GM23338 (cell line): Measurements from ENCODE around the gene AGR3. TPM values are rescaled to one million over a fixed set of nuclear protein-coding genes. Genes with fewer than 3 reads are reported as not detected.
A peak's percentile ranks its signal among the peaks of the same experiment; 100 is the strongest.

ENCODE experiments used
- ATAC-seq: fragments of 200-7000 bp; cut with Tn5 transposase; 3 replicates; pipeline ENCODE4 v1.9.1; 2020
- DNase-seq: peaks from one replicate; pipeline ENCODE4 v3.0.0-alpha.2; 2015; ENCODE audit warnings: low spot score
- H2AFZ ChIP-seq: fragments of 200-600 bp; sonication (generic); 2 replicates; pipeline ENCODE4 v1.8.0; 2016; ENCODE audit warnings: antibody characterized with exemption, mild to moderate bottlenecking, moderate library complexity
- H3F3A ChIP-seq: fragments of 200-600 bp; sonication (generic); replicated peaks from 2 replicates; pipeline ENCODE4 v1.8.0; 2017; ENCODE audit warnings: antibody characterized with exemption, mixed run types, low read depth
- H3K27ac ChIP-seq: fragments of 200-600 bp; sonication (generic); 2 replicates; pipeline ENCODE4 v1.6.1; 2016; ENCODE audit warnings: low read depth
- H3K27me3 ChIP-seq: fragments of 200-600 bp; sonication (generic); 2 replicates; pipeline ENCODE4 v1.8.0; 2016; ENCODE audit warnings: mild to moderate bottlenecking, mixed run types, moderate library complexity; ENCODE audit not compliant: insufficient read depth
- H3K36me3 ChIP-seq: fragments of 200-600 bp; sonication (generic); 2 replicates; pipeline ENCODE4 v1.8.0; 2016; ENCODE audit warnings: mild to moderate bottlenecking; ENCODE audit not compliant: insufficient read depth
- H3K4me1 ChIP-seq: fragments of 200-600 bp; sonication (generic); 2 replicates; pipeline ENCODE4 v1.8.0; 2016; ENCODE audit warnings: mild to moderate bottlenecking, moderate library complexity; ENCODE audit not compliant: insufficient read depth
- H3K4me2 ChIP-seq: fragments of 200-600 bp; sonication (generic); 2 replicates; pipeline ENCODE4 v1.7.1; 2017; ENCODE audit warnings: mixed run types
- H3K4me3 ChIP-seq: fragments of 200-600 bp; sonication (generic); 2 replicates; pipeline ENCODE4 v1.6.1; 2016; ENCODE audit warnings: mixed run types
- H3K79me2 ChIP-seq: fragments of 200-600 bp; sonication (generic); replicated peaks from 2 replicates; pipeline ENCODE4 v1.8.0; 2017; ENCODE audit warnings: mild to moderate bottlenecking; ENCODE audit not compliant: insufficient read depth
- H3K9me2 ChIP-seq: fragments of 200-600 bp; sonication (generic); 2 replicates; pipeline ENCODE4 v1.8.0; 2017; ENCODE audit not compliant: insufficient read depth
- H4K20me1 ChIP-seq: fragments of 200-600 bp; sonication (generic); replicated peaks from 2 replicates; pipeline ENCODE4 v1.8.0; 2017; ENCODE audit warnings: mild to moderate bottlenecking; ENCODE audit not compliant: insufficient read depth
- H3K27ac Mint-ChIP-seq: 2 replicates; pipeline ENCODE4 v1.8.0; 2020; ENCODE audit warnings: inconsistent platforms, mild to moderate bottlenecking, moderate library complexity, mixed read lengths
- H3K27me3 Mint-ChIP-seq: 3 replicates; pipeline ENCODE4 v1.8.0; 2022; ENCODE audit warnings: low read depth, mild to moderate bottlenecking, moderate library complexity, mixed read lengths, inconsistent platforms; ENCODE audit not compliant: insufficient read depth, poor library complexity
- H3K36me3 Mint-ChIP-seq: 3 replicates; pipeline ENCODE4 v1.8.0; 2021; ENCODE audit warnings: low read depth, mild to moderate bottlenecking, inconsistent platforms, moderate library complexity, mixed read lengths
- H3K4me1 Mint-ChIP-seq: 3 replicates; pipeline ENCODE4 v1.8.0; 2020; ENCODE audit warnings: mild to moderate bottlenecking, inconsistent platforms, mixed read lengths
- H3K4me3 Mint-ChIP-seq: 3 replicates; pipeline ENCODE4 v1.8.0; 2021; ENCODE audit warnings: moderate library complexity, mild to moderate bottlenecking, inconsistent platforms, mixed read lengths
- H3K9me3 Mint-ChIP-seq: 3 replicates; pipeline ENCODE4 v1.8.0; 2020; ENCODE audit warnings: moderate library complexity, mild to moderate bottlenecking, inconsistent platforms, mixed read lengths
- EZH2 ChIP-seq: fragments of 200-600 bp; sonication (generic); IDR thresholded peaks from one replicate; pipeline ENCODE4 v1.8.0; 2017; ENCODE audit warnings: antibody characterized with exemption, mild to moderate bottlenecking, low read depth; ENCODE audit not compliant: unreplicated experiment
- EZH2phosphoT487 ChIP-seq: fragments of 200-600 bp; sonication (generic); IDR thresholded peaks from one replicate; pipeline ENCODE4 v1.8.1; 2018; ENCODE audit warnings: antibody characterized with exemption; ENCODE audit not compliant: unreplicated experiment
- JUNB ChIP-seq: IDR thresholded peaks from one replicate; pipeline ENCODE4 v1.6.1; 2016; ENCODE audit warnings: antibody characterized with exemption; ENCODE audit not compliant: unreplicated experiment
- NANOG ChIP-seq: IDR thresholded peaks from 2 replicates; pipeline ENCODE4 v1.6.1; 2016; ENCODE audit warnings: antibody characterized with exemption, borderline replicate concordance
- POLR2AphosphoS5 ChIP-seq: IDR thresholded peaks from 2 replicates; pipeline ENCODE4 v1.6.1; 2016; ENCODE audit warnings: antibody characterized with exemption, low read depth
- STAT1 ChIP-seq: IDR thresholded peaks from one replicate; pipeline ENCODE4 v1.6.1; 2016; ENCODE audit warnings: antibody characterized with exemption; ENCODE audit not compliant: unreplicated experiment
- ZNF331 ChIP-seq: fragments of 250-450 bp; sonication (Bioruptor Pico); IDR thresholded peaks from 2 replicates; pipeline ENCODE4 v1.5.0; 2020; ENCODE audit warnings: low read depth, mild to moderate bottlenecking, moderate library complexity
- polyA plus RNA-seq: library from polyadenylated mRNA; unstranded; fragments of >200 nt; fragmentation: Nextera tagmentation; extraction: Ambion mirVana; gene quantifications from 2 replicates; pipeline ENCODE4 v1.2.1, GENCODE V29; 2016
- total RNA-seq: library from RNA; depleted of rRNA; stranded (reverse); fragments of >200 nt; shearing (Covaris generic); gene quantifications from 2 replicates; pipeline ENCODE4 v1.2.3, GENCODE V29; 2014
- TF ChIP-seq, protein P1 (sequence below): fragments of 250-450 bp; sonication (Bioruptor Pico); IDR thresholded peaks from 2 replicates; pipeline ENCODE4 v1.5.0; 2020; ENCODE audit warnings: mild to moderate bottlenecking, moderate library complexity
- TF ChIP-seq, protein P2 (sequence below): IDR thresholded peaks from 2 replicates; pipeline ENCODE4 v1.6.1; 2016; ENCODE audit warnings: antibody characterized with exemption
- TF ChIP-seq, protein P3 (sequence below), 2 experiments: fragments of 200-600 bp in 1 of 2; sonication (generic) in 1 of 2; conservative IDR thresholded peaks; 2 replicates each; pipeline versions ENCODE4 v1.5.1 to v1.6.1; 2016 to 2017; ENCODE audit warnings: antibody characterized with exemption in 2 of 2, low read depth in 2 of 2, mild to moderate bottlenecking in 2 of 2, moderate library complexity in 1 of 2
- TF ChIP-seq, protein P4 (sequence below): IDR thresholded peaks from one replicate; pipeline ENCODE4 v1.6.1; 2018; ENCODE audit warnings: antibody characterized with exemption; ENCODE audit not compliant: unreplicated experiment

AGR3 gene
- total and polyA plus RNA-seq, 2 experiments from 2014 or later, result not detected

DNA sequence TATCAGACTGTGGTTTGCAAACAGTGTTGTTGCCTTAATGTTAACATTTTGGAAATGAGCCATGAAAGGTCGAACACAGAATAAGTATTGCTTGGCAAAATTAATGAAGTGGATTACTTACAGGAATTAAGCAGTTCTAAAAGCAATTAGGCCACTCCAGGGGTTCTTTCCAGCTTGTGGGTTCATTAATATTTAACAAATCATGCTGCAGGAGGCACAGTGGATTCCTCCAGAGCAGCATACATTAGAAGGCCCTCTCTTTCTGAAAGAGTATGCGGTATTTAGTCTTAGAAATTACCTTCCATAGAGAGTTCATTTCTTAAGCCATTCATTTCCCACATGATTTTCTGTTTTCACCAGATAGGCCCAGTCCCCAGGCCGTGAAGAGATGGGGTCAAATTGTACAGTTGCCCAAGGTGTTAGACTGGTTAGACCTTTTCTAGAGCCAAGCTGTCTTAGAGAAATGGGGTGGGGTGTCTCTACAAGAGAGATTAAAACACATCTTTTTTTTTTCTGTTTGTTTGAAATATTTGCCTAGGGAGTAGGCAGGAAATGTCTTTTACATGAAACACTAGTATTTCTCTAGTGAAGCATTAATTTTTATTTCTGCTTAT, 40.0 kb upstream of the AGR3 start:
- Histone ChIP-seq H3K4me3 (no peak overlapping the region), H3K27me3 (no peaks in the 10 kb centered on the region), H2AFZ (peak overlapping the region; percentile 13; the same call in 1 of the 2 replicates), H3K9me2 (no peaks in the 10 kb centered on the region), H3K79me2 (no peaks in the 10 kb centered on the region), H3K36me3 (no peaks in the 10 kb centered on the region), H4K20me1 (no peaks in the 10 kb centered on the region), H3K27ac (no peak overlapping the region), H3K4me1 (peaks cover 5% of the 10 kb centered on the region; the same call in 1 of the 2 replicates), H3K4me2 (no peak overlapping the region), H3F3A (no peaks in the 10 kb centered on the region)
- Mint-ChIP-seq H3K4me3 (no peak overlapping the region), H3K36me3 (no peaks in the 10 kb centered on the region), H3K27me3 (peaks cover 2% of the 10 kb centered on the region), H3K9me3 (peaks cover 2% of the 10 kb centered on the region; the same call in 1 of the 3 replicates), H3K4me1 (peaks cover 11% of the 10 kb centered on the region; the same call in 2 of the 3 replicates), H3K27ac (no peak overlapping the region)
- ATAC-seq (no peak), DNase-seq (no peak)
- TF ChIP-seq, protein P1, sequence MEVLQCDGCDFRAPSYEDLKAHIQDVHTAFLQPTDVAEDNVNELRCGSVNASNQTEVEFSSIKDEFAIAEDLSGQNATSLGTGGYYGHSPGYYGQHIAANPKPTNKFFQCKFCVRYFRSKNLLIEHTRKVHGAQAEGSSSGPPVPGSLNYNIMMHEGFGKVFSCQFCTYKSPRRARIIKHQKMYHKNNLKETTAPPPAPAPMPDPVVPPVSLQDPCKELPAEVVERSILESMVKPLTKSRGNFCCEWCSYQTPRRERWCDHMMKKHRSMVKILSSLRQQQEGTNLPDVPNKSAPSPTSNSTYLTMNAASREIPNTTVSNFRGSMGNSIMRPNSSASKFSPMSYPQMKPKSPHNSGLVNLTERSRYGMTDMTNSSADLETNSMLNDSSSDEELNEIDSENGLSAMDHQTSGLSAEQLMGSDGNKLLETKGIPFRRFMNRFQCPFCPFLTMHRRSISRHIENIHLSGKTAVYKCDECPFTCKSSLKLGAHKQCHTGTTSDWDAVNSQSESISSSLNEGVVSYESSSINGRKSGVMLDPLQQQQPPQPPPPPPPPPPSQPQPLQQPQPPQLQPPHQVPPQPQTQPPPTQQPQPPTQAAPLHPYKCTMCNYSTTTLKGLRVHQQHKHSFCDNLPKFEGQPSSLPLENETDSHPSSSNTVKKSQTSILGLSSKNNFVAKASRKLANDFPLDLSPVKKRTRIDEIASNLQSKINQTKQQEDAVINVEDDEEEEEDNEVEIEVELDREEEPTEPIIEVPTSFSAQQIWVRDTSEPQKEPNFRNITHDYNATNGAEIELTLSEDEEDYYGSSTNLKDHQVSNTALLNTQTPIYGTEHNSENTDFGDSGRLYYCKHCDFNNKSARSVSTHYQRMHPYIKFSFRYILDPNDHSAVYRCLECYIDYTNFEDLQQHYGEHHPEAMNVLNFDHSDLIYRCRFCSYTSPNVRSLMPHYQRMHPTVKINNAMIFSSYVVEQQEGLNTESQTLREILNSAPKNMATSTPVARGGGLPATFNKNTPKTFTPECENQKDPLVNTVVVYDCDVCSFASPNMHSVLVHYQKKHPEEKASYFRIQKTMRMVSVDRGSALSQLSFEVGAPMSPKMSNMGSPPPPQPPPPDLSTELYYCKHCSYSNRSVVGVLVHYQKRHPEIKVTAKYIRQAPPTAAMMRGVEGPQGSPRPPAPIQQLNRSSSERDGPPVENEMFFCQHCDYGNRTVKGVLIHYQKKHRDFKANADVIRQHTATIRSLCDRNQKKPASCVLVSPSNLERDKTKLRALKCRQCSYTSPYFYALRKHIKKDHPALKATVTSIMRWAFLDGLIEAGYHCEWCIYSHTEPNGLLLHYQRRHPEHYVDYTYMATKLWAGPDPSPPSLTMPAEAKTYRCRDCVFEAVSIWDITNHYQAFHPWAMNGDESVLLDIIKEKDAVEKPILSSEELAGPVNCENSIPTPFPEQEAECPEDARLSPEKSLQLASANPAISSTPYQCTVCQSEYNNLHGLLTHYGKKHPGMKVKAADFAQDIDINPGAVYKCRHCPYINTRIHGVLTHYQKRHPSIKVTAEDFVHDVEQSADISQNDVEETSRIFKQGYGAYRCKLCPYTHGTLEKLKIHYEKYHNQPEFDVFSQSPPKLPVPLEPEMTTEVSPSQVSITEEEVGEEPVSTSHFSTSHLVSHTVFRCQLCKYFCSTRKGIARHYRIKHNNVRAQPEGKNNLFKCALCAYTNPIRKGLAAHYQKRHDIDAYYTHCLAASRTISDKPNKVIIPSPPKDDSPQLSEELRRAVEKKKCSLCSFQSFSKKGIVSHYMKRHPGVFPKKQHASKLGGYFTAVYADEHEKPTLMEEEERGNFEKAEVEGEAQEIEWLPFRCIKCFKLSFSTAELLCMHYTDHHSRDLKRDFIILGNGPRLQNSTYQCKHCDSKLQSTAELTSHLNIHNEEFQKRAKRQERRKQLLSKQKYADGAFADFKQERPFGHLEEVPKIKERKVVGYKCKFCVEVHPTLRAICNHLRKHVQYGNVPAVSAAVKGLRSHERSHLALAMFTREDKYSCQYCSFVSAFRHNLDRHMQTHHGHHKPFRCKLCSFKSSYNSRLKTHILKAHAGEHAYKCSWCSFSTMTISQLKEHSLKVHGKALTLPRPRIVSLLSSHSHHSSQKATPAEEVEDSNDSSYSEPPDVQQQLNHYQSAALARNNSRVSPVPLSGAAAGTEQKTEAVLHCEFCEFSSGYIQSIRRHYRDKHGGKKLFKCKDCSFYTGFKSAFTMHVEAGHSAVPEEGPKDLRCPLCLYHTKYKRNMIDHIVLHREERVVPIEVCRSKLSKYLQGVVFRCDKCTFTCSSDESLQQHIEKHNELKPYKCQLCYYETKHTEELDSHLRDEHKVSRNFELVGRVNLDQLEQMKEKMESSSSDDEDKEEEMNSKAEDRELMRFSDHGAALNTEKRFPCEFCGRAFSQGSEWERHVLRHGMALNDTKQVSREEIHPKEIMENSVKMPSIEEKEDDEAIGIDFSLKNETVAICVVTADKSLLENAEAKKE (CRISPR knock-in tag), result no peak
- no peak for TF ChIP-seq EZH2phosphoT487
- TF ChIP-seq ZNF331 (CRISPR knock-in tag), result no peak
- TF ChIP-seq, protein P2, sequence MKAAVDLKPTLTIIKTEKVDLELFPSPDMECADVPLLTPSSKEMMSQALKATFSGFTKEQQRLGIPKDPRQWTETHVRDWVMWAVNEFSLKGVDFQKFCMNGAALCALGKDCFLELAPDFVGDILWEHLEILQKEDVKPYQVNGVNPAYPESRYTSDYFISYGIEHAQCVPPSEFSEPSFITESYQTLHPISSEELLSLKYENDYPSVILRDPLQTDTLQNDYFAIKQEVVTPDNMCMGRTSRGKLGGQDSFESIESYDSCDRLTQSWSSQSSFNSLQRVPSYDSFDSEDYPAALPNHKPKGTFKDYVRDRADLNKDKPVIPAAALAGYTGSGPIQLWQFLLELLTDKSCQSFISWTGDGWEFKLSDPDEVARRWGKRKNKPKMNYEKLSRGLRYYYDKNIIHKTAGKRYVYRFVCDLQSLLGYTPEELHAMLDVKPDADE, result no peak
- TF ChIP-seq STAT1, result no peak
- TF ChIP-seq JUNB, result no peak
- TF ChIP-seq EZH2, result no peak
- no peak for TF ChIP-seq POLR2AphosphoS5
- TF ChIP-seq, protein P3, sequence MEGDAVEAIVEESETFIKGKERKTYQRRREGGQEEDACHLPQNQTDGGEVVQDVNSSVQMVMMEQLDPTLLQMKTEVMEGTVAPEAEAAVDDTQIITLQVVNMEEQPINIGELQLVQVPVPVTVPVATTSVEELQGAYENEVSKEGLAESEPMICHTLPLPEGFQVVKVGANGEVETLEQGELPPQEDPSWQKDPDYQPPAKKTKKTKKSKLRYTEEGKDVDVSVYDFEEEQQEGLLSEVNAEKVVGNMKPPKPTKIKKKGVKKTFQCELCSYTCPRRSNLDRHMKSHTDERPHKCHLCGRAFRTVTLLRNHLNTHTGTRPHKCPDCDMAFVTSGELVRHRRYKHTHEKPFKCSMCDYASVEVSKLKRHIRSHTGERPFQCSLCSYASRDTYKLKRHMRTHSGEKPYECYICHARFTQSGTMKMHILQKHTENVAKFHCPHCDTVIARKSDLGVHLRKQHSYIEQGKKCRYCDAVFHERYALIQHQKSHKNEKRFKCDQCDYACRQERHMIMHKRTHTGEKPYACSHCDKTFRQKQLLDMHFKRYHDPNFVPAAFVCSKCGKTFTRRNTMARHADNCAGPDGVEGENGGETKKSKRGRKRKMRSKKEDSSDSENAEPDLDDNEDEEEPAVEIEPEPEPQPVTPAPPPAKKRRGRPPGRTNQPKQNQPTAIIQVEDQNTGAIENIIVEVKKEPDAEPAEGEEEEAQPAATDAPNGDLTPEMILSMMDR (conservative IDR thresholded peaks at IDR 0.05; ENCODE audit: low read depth in 2 of 2), result no peak
- TF ChIP-seq, protein P4, sequence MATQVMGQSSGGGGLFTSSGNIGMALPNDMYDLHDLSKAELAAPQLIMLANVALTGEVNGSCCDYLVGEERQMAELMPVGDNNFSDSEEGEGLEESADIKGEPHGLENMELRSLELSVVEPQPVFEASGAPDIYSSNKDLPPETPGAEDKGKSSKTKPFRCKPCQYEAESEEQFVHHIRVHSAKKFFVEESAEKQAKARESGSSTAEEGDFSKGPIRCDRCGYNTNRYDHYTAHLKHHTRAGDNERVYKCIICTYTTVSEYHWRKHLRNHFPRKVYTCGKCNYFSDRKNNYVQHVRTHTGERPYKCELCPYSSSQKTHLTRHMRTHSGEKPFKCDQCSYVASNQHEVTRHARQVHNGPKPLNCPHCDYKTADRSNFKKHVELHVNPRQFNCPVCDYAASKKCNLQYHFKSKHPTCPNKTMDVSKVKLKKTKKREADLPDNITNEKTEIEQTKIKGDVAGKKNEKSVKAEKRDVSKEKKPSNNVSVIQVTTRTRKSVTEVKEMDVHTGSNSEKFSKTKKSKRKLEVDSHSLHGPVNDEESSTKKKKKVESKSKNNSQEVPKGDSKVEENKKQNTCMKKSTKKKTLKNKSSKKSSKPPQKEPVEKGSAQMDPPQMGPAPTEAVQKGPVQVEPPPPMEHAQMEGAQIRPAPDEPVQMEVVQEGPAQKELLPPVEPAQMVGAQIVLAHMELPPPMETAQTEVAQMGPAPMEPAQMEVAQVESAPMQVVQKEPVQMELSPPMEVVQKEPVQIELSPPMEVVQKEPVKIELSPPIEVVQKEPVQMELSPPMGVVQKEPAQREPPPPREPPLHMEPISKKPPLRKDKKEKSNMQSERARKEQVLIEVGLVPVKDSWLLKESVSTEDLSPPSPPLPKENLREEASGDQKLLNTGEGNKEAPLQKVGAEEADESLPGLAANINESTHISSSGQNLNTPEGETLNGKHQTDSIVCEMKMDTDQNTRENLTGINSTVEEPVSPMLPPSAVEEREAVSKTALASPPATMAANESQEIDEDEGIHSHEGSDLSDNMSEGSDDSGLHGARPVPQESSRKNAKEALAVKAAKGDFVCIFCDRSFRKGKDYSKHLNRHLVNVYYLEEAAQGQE, result no peak
- no peak for TF ChIP-seq NANOG
